Fibroblast of lung (primary cell): Measurements from ENCODE around the gene PRR23E.

Experiments used
- CTCF ChIP-seq, 2 donors: IDR thresholded peaks in 1 of 2; conservative IDR thresholded peaks in 1 of 2; 1 replicate in 1 of 2; 2 replicates in 1 of 2; pipeline ENCODE4 v1.5.1; 2011 to 2012; ENCODE audit warnings: low read length in 2 of 2, control low read depth in 1 of 2, inconsistent platforms in 1 of 2, low read depth in 1 of 2, mild to moderate bottlenecking in 1 of 2
- EZH2 ChIP-seq: IDR thresholded peaks from 2 replicates; pipeline ENCODE4 v1.5.1; 2012; ENCODE audit warnings: low read length, control low read depth, mild to moderate bottlenecking; ENCODE audit errors: missing control alignments

GRCh38 chr3:127161236-127161635, 31.7 kb upstream of the PRR23E start:
- TF ChIP-seq CTCF (conservative IDR thresholded peaks at IDR 0.05 in 1 of 2, IDR thresholded peaks at IDR 0.05 in 1 of 2; ENCODE audit: low read depth in 1 of 2, low read length in 2 of 2) (no peak), EZH2 (no peak)
